Stimulated activated CD4-positive, alpha-beta T cell treated with anti-CD3 and anti-CD28 coated beads, Interleukin-4, amount 100 ng/mL, for 48 hours (primary cell): ENCODE data around the gene HDAC4.

Experiments used
- DNase-seq, 2 donors: peaks; one replicate each; pipeline ENCODE4 v3.0.0-alpha.2; 2020; ENCODE audit warnings: low read depth in 2 of 2

Gene HDAC4

GRCh38 chr2:239086325-239087020 lies 314.3 kb downstream of the HDAC4 start:
- DNase-seq, result no peak

GRCh38 chr2:239085201-239085992 lies 315.4 kb downstream of the HDAC4 start:
- DNase-seq, result no peak

GRCh38 chr2:239084007-239084406 lies 316.8 kb downstream of the HDAC4 start:
- no peak for DNase-seq

GRCh38 chr2:239082425-239082824 lies 318.4 kb downstream of the HDAC4 start:
- no peak for DNase-seq

GRCh38 chr2:239081622-239082021 lies 319.2 kb downstream of the HDAC4 start:
- DNase-seq, result no peak

GRCh38 chr2:239081046-239081445 lies 319.8 kb downstream of the HDAC4 start:
- no peak for DNase-seq

GRCh38 chr2:239079671-239080294 lies 321.0 kb downstream of the HDAC4 start:
- DNase-seq, result no peak

GRCh38 chr2:239078128-239078924 lies 322.5 kb downstream of the HDAC4 start:
- DNase-seq, result no peak

GRCh38 chr2:239077260-239077659 lies 323.6 kb downstream of the HDAC4 start:
- DNase-seq, result no peak

- DNase-seq, result no peak
Observed at GRCh38 chr2:239075918-239076758, 324.7 kb downstream of the HDAC4 start.

GRCh38 chr2:239073745-239074530 lies 326.9 kb downstream of the HDAC4 start:
- DNase-seq, result no peak

- DNase-seq, result no peak
Observed at GRCh38 chr2:239073270-239073669, 327.6 kb downstream of the HDAC4 start.

- no peak for DNase-seq
Observed at GRCh38 chr2:239072786-239073185, 328.0 kb downstream of the HDAC4 start.

GRCh38 chr2:239070466-239070865 lies 330.4 kb downstream of the HDAC4 start:
- no peak for DNase-seq

GRCh38 chr2:239069362-239070333 lies 331.2 kb downstream of the HDAC4 start:
- peak in 1 of 2 donors; percentile 1 for DNase-seq

- DNase-seq, result no peak
Observed at GRCh38 chr2:239068411-239068810, 332.4 kb downstream of the HDAC4 start.

GRCh38 chr2:239067196-239067865 lies 333.5 kb downstream of the HDAC4 start:
- DNase-seq, result no peak

GRCh38 chr2:239066597-239066996 lies 334.2 kb downstream of the HDAC4 start:
- DNase-seq, result no peak
